Muscle layer of duodenum (tissue), 2 donors: ENCODE results near the gene LSM12.
"Not testable (repeated sequence)": the region's sequence is repeated elsewhere in the genome, so short reads cannot be mapped to it uniquely, and the experiment has no call there.

Source experiments
- H3K27ac ChIP-seq: one replicate; pipeline ENCODE4 v1.7.0; 2013; ENCODE audit warnings: mild to moderate bottlenecking, low read length
- H3K27me3 ChIP-seq: one replicate; pipeline ENCODE4 v1.7.0; 2013; ENCODE audit warnings: low read depth, mild to moderate bottlenecking, control low read depth, low read length
- H3K36me3 ChIP-seq, 2 donors: one replicate each; pipeline ENCODE4 v1.7.0; 2013; ENCODE audit warnings: low read length in 2 of 2, control low read depth in 1 of 2, mild to moderate bottlenecking in 1 of 2; ENCODE audit not compliant: insufficient read depth in 2 of 2, control insufficient read depth in 1 of 2
- H3K4me1 ChIP-seq, 2 donors: one replicate each; pipeline ENCODE4 v1.7.0; 2013; ENCODE audit warnings: low read length in 2 of 2, mild to moderate bottlenecking in 2 of 2, control low read depth in 1 of 2, moderate library complexity in 1 of 2; ENCODE audit not compliant: insufficient read depth in 2 of 2, control insufficient read depth in 1 of 2
- H3K4me3 ChIP-seq, 2 donors: one replicate each; pipeline ENCODE4 v1.7.0; 2013; ENCODE audit warnings: low read length in 2 of 2, low read depth in 1 of 2, mild to moderate bottlenecking in 1 of 2
- H3K9me3 ChIP-seq, 2 donors: one replicate each; pipeline ENCODE4 v1.7.0; 2013; ENCODE audit warnings: low read length in 2 of 2, control low read depth in 1 of 2, mild to moderate bottlenecking in 1 of 2; ENCODE audit not compliant: control insufficient read depth in 1 of 2
- donor health status: healthy.

LSM12 gene

GRCh38 chr17:44029736-44030135 lies 36.7 kb downstream of the LSM12 start:
- Histone ChIP-seq H3K27ac (no peak overlapping the region), H3K4me3 (no peak overlapping the region), H3K36me3 (peaks cover 18 to 21% of the 10 kb centered on the region in 2 donors), H3K4me1 (no peaks in the 10 kb centered on the region), H3K9me3 (no peaks in the 10 kb centered on the region), H3K27me3 (no peaks in the 10 kb centered on the region)

GRCh38 chr17:44024853-44025252 lies 41.6 kb downstream of the LSM12 start:
- no peaks in the 10 kb centered on the region for H3K27me3 ChIP-seq
- H3K36me3 ChIP-seq: peaks cover 3 to 9% of the 10 kb centered on the region in 2 donors
- H3K4me3 ChIP-seq: no peak overlapping the region
- H3K9me3 ChIP-seq: no peaks in the 10 kb centered on the region
- no peak overlapping the region for H3K27ac ChIP-seq
- H3K4me1 ChIP-seq: no peaks in the 10 kb centered on the region

GRCh38 chr17:44024271-44024663 lies 42.2 kb downstream of the LSM12 start:
- H3K27ac ChIP-seq: no peak overlapping the region
- H3K4me1 ChIP-seq: no peaks in the 10 kb centered on the region
- H3K36me3 ChIP-seq: peaks cover 3 to 9% of the 10 kb centered on the region in 2 donors
- no peaks in the 10 kb centered on the region for H3K9me3 ChIP-seq
- H3K27me3 ChIP-seq: no peaks in the 10 kb centered on the region
- no peak overlapping the region for H3K4me3 ChIP-seq

GRCh38 chr17:44023545-44024270 lies 42.8 kb downstream of the LSM12 start:
- Histone ChIP-seq H3K4me1 (no peaks in the 10 kb centered on the region), H3K27me3 (no peaks in the 10 kb centered on the region), H3K27ac (no peak overlapping the region), H3K36me3 (peaks cover 3 to 9% of the 10 kb centered on the region in 2 donors), H3K9me3 (no peaks in the 10 kb centered on the region), H3K4me3 (no peak overlapping the region)

GRCh38 chr17:44022246-44022645 lies 44.2 kb downstream of the LSM12 start:
- Histone ChIP-seq H3K36me3 (peaks cover 3 to 9% of the 10 kb centered on the region in 2 donors), H3K4me1 (no peaks in the 10 kb centered on the region), H3K27ac (no peak overlapping the region), H3K4me3 (no peak overlapping the region), H3K27me3 (no peaks in the 10 kb centered on the region), H3K9me3 (no peaks in the 10 kb centered on the region)

- not testable (repeated sequence) for H3K27me3 ChIP-seq, H3K9me3 ChIP-seq, H3K36me3 ChIP-seq, H3K4me1 ChIP-seq, H3K27ac ChIP-seq, H3K4me3 ChIP-seq
Observed at GRCh38 chr17:44021227-44021626, 45.2 kb downstream of the LSM12 start.

GRCh38 chr17:44014437-44015172 lies 51.9 kb downstream of the LSM12 start, which contains the start of gene TMEM101:
Gene TMEM101, minus strand, starts transcription at chr17:44014963. Its CDS starts 11 bp downstream, at chr17:44014952.
- H3K27me3 ChIP-seq: no peaks in the 10 kb centered on the region
- peaks cover 0 to 8% of the 10 kb centered on the region in 2 donors for H3K4me1 ChIP-seq
- peak within 1 kb of the TSS; percentile 93 to 99 for H3K4me3 ChIP-seq
- peak within 1 kb of the TSS; percentile 79 for H3K27ac ChIP-seq
- H3K9me3 ChIP-seq: no peaks in the 10 kb centered on the region
- H3K36me3 ChIP-seq: peaks cover 6 to 19% of the 10 kb centered on the region in 2 donors

- no peak overlapping the region for H3K27ac ChIP-seq
- H3K4me1 ChIP-seq: peaks cover 0 to 8% of the 10 kb centered on the region in 2 donors
- peaks cover 6 to 19% of the 10 kb centered on the region in 2 donors for H3K36me3 ChIP-seq
- no peaks in the 10 kb centered on the region for H3K9me3 ChIP-seq
- no peaks in the 10 kb centered on the region for H3K27me3 ChIP-seq
- peak overlapping the region; percentile 93 to 99 for H3K4me3 ChIP-seq
Observed at GRCh38 chr17:44014133-44014436, 52.4 kb downstream of the LSM12 start.

GRCh38 chr17:44012874-44013273 lies 53.6 kb downstream of the LSM12 start:
- Histone ChIP-seq H3K9me3 (no peaks in the 10 kb centered on the region), H3K4me3 (no peak overlapping the region), H3K36me3 (peaks cover 6 to 19% of the 10 kb centered on the region in 2 donors), H3K27ac (no peak overlapping the region), H3K4me1 (peaks cover 0 to 15% of the 10 kb centered on the region in 2 donors), H3K27me3 (no peaks in the 10 kb centered on the region)

- Histone ChIP-seq H3K4me1 (peaks cover 0 to 20% of the 10 kb centered on the region in 2 donors), H3K4me3 (no peak overlapping the region), H3K9me3 (no peaks in the 10 kb centered on the region), H3K27me3 (no peaks in the 10 kb centered on the region), H3K36me3 (peaks cover 6 to 19% of the 10 kb centered on the region in 2 donors), H3K27ac (no peak overlapping the region)
Observed at GRCh38 chr17:44012391-44012790, 54.1 kb downstream of the LSM12 start.

GRCh38 chr17:44011876-44012275 lies 54.6 kb downstream of the LSM12 start:
- Histone ChIP-seq H3K4me3 (no peak overlapping the region), H3K9me3 (no peaks in the 10 kb centered on the region), H3K27ac (no peak overlapping the region), H3K36me3 (peaks cover 6 to 19% of the 10 kb centered on the region in 2 donors), H3K27me3 (no peaks in the 10 kb centered on the region), H3K4me1 (peaks cover 0 to 25% of the 10 kb centered on the region in 2 donors)
